EL (cell line): ENCODE data around the gene NT5E.
A peak's percentile ranks its signal among the peaks of the same experiment; 100 is the strongest.
"Not testable (repeated sequence)": the region's sequence is repeated elsewhere in the genome, so short reads cannot be mapped to it uniquely, and the experiment has no call there.

Source experiments
- DNase-seq: peaks from one replicate; pipeline ENCODE4 v3.0.0-alpha.2; 2016

Gene NT5E

DNA sequence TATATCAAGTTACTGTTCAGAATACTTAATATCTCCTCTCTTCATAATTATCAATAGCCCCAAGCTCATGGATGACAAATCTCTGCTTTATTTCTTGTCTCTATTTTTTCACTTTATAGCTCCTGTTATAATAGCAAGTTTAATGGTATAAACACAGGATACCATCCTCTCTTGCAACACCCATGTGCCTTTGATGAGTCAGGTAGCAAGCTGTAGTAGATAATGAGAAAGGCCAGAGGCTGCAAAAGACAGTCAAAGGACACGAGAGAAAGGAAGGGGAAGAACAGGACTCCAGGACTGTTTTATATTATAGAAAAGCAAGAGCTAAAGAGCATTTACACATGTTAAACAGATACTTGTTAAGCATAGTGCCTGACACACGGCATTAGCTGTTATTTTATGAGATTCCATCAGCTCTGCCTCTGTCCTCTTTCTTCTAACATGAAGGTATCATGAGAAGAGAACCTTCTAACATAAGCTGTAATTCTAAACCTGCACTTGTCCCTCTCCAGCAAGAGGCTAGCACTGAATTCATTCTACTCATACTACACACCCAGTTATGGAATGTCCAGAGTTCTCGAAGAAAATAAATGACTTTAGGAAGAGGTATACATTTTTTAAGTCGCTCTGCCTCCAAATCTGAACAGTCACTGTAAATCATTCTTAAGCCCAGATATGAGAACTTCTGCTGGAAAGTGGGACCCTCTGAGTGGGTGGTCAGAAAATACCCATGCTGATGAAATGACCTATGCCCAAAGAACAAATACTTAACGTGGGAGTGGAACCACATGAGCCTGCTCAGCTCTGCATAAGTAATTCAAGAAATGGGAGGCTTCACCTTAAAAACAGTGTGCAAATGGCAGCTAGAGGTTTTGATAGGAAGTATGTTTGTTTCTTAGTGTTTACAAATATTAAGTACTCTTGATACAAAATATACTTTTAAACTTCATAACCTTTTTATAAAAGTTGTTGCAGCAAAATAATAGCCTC lies 45.0 kb downstream of the NT5E start:
- peak; percentile 43 for DNase-seq

DNA sequence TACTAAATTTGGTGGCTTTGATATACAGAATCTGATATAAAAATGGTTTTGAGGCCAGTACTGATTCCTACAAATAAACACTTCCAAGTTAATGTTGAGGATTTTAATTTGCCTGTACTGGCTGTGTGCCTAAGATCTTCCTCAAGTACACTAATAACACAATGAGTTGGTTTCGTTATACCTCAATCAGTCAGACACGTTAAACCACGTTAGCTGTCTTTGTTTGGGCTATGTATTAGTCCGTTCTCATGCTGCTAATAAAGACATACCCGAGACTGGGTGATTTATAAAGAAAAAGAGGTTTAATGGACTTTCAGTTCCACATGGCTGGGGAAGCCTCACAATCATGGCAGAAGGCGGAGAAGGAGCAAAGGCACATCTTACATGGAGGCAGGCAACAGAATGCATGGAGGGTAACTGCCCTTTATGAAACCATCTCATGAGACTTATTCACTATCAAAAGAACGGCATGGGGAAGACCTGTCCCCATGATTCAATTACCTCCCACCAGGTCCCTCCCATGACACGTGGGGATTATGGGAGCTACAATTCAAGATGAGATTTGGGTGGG lies 46.2 kb downstream of the NT5E start:
- no peak for DNase-seq

DNA sequence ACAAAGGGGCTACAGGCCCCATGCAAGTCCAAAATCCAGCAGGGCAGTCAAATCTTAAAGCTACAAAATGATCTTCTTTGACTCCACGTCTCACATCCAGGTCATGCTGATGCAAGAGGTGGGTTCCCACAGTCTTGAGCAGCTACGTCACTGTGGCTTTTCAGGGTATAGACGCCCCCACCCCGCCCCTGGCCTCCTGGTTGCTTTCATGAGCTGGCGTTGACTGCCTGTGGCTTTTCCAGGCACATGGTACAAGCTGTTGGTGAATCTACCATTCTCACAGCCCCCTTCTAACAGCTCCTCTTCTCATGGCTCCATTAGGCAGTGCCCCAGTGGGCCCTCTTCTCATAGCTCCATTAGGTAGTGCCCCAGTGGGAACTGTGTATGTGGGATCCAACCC lies 47.0 kb downstream of the NT5E start:
- DNase-seq = no peak

DNA sequence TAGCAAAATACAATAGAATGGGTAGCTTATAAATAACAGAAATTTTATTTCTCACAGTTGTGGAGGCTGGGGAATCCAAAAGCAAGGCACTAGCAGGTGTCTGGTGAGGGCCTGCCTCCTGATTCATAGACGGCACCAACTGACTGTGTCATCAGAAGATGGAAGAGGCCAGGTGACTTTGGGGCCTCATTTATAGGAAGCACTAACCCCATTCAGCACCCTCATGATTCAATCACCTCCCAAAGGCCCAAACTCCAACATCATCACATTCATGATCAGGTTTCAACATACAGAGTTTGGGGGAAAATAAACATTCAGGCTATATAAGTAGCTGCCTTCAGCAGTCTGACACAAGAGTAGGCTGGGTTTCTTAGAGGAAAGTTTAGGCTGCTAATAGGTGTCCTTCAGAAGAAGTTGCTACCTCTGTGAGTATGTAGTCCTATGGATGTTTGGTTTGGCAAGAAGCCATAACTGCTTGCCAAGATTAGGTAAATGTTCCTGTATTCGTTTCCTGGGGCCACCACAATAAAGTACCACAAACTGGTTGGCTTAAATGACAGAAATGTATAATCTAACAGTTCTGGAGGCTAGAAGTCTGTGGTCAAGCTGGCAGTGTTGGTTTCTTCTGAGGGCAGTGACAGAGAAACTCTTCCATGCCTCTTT lies 48.8 kb downstream of the NT5E start:
- DNase-seq = peak; percentile 14

DNA sequence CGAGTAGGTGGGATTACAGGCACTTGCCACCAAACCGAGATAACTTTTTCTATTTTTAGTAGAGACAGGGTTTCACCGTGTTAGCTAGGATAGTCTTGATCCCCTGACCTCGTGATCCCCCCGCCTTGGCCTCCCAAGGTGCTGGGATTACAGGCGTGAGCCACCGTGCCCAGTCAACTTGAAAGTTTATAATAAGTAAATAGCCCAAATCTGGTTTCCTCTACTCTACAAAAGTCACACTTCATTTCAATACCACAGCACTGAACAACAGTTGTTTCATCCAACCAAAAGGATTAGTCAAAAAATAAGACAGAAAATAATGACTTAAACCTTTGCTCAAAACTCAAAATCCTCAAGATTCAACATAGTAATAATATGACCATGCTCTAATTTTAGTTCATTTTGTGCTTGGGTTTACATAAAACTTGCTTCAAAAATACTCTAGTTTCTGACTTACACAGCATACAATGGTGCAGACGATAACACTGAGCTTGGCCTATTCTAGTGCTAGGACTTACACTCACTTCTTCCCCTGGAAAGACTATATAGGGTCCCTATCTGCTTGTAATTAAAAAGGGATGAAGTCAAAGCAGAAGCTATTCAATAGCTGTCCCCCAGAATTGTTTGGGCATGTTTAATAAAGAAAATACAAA lies 56.7 kb downstream of the NT5E start:
- DNase-seq = no peak

DNA sequence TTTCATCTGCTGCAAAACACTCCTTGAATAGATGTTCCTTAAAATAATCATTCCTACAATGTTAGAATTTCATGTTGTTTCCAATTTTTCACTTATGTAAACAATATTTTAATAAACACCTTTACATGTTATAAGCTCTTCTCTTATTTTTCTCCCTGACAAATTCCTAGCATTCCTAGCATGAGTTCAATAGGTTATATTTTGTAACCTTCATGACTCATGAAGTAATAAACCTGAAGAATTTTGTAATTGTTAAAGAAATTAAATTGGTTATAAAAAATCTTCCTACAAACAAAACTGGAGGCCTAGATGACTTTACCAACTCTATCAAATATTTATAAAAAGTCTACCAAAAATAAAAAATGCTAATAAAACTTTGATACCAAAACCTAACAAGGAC lies 66.3 kb downstream of the NT5E start:
- DNase-seq = peak; percentile 33

DNA sequence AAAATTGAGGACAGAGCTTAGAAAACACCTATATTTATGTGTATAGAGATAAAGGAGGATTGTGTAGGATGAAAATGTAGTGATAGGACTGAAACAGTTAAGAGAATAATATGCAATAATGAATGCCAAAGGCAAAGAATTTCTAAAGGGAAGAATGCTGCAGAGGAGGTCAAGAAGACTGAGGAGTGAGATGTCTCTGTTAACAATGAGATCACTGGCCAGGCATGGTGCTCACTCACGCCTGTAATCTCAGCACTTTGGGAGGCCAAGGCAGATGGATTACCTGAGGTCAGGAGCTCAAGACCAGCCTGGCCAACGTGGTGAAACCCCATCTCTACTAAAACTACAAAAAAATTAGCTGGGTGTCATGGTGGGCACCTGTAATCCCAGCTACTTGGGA lies 74.4 kb downstream of the NT5E start:
- not testable (repeated sequence) for DNase-seq

DNA sequence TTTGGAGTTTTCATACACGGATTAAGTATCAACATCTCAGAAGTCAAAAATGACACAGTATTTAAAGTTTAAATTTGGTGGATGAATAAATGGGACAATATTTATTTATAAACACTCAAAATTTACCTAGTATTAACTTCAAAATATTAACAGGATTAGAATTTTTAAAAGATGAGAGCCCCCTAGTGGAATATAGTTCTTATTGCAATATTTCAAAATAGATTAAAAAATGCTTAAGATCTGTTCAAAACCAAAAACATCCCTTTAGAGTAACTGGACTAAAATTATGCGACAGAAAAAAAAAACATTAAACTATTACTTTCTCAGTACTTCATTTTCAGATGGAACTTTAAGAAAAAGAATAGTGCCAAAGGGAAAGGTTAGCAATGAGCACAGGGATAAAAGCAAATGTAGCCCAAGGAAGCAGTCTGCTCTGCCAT lies 87.2 kb downstream of the NT5E start:
- peak; percentile 8 for DNase-seq

DNA sequence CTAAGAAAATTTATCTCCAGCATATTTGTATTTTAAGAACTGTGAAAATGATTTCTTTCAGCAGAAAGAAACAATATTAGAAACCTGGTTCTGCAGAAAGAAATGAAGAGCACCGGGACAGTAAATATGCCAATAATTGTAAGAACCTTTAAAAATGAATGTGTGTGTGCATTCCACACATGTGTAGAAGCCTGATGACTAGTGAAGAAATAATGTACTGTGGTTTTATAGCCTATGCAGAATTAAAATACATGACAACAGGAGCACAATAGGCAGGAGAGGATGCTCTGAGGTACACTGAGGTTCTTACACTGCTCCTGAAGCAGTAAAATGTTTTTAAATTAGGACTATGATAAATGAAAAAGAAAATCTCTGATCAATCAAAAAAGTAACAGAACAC lies 94.9 kb downstream of the NT5E start:
- DNase-seq = peak; percentile 33
